Prostate gland (tissue), 2 donors: ENCODE data around the gene GNA15.

ENCODE experiments used
- POLR2AphosphoS5 ChIP-seq: sonication (generic); formaldehyde crosslinking; IDR thresholded peaks from one replicate; pipeline ENCODE4 v1.6.1; 2017; ENCODE audit warnings: antibody characterized with exemption
- TF ChIP-seq, protein P1 (sequence below), 4 experiments: fragments of 200-600 bp in 2 of 4; fragments of 450-650 bp in 2 of 4; sonication (generic) in 2 of 4; IDR thresholded peaks; 1 replicate in 3 of 4; 2 replicates in 1 of 4; pipeline ENCODE4 v1.5.1; 2016 to 2019; ENCODE audit warnings: antibody characterized with exemption in 4 of 4, mild to moderate bottlenecking in 2 of 4, moderate library complexity in 2 of 4

DNA sequence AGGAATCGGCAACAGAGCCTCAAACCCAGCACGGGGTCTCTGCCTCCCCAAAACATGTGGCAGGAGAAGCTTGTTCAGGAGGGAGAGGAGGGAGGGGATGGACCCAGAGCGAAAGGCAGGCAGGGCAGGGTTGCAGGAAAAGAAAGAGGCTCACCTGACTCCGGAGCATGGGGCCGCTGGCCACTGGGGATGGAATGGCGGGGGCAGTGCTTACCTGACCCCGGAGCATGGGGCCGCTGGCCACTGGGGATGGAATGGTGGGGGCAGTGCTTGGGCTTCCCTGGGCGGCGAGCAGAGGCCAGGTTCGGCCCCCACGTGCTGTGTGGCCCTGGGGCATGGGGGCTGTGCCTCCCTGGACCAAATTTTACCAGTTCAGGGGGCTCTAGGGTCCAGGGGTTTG, 75.4 kb downstream of the GNA15 start:
- TF ChIP-seq, protein P1, sequence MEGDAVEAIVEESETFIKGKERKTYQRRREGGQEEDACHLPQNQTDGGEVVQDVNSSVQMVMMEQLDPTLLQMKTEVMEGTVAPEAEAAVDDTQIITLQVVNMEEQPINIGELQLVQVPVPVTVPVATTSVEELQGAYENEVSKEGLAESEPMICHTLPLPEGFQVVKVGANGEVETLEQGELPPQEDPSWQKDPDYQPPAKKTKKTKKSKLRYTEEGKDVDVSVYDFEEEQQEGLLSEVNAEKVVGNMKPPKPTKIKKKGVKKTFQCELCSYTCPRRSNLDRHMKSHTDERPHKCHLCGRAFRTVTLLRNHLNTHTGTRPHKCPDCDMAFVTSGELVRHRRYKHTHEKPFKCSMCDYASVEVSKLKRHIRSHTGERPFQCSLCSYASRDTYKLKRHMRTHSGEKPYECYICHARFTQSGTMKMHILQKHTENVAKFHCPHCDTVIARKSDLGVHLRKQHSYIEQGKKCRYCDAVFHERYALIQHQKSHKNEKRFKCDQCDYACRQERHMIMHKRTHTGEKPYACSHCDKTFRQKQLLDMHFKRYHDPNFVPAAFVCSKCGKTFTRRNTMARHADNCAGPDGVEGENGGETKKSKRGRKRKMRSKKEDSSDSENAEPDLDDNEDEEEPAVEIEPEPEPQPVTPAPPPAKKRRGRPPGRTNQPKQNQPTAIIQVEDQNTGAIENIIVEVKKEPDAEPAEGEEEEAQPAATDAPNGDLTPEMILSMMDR (IDR thresholded peaks at IDR 0.05) = no peak
- TF ChIP-seq POLR2AphosphoS5 = no peak
